DND-41 (cell line): ENCODE measurements around the gene ZNF724.

Experiments used
- CTCF ChIP-seq: IDR thresholded peaks from 2 replicates; pipeline ENCODE4 v1.5.1; 2012; ENCODE audit warnings: borderline replicate concordance, low read length, moderate library complexity, mild to moderate bottlenecking; ENCODE audit not compliant: poor library complexity, severe bottlenecking; ENCODE audit errors: extremely low read depth
- EZH2 ChIP-seq: IDR thresholded peaks from 3 replicates; pipeline ENCODE4 v1.6.1; 2012; ENCODE audit warnings: borderline replicate concordance, low read depth, mild to moderate bottlenecking, moderate library complexity, low read length, inconsistent platforms; ENCODE audit not compliant: severe bottlenecking

GRCh38 chr19:23190341-23190740 lies 59.9 kb downstream of the ZNF724 start:
- TF ChIP-seq CTCF (no peak), EZH2 (no peak)
